Thoracic aorta (tissue), 2 donors: ENCODE data around the gene ZDHHC6. TPM values are rescaled to one million over a fixed set of nuclear protein-coding genes. Genes with fewer than 3 reads are reported as not detected.
A peak's percentile ranks its signal among the peaks of the same experiment; 100 is the strongest.
"Not testable (repeated sequence)": the region's sequence is repeated elsewhere in the genome, so short reads cannot be mapped to it uniquely, and the experiment has no call there.

Experiments used
- ATAC-seq: fragments of 150-250 bp; one replicate; pipeline ENCODE4 v1.8.0; 2017; ENCODE audit warnings: low read depth; ENCODE audit not compliant: insufficient number of reproducible peaks, low FRiP score
- DNase-seq: peaks from one replicate; pipeline ENCODE4 v3.0.0-alpha.2; 2020; ENCODE audit warnings: low spot score
- H3K27ac ChIP-seq, 2 donors: fragments of 200-600 bp; sonication (generic); 1 replicate in 1 of 2; 2 replicates in 1 of 2; pipeline ENCODE4 v1.5.1; 2016; ENCODE audit warnings: mild to moderate bottlenecking in 2 of 2, moderate library complexity in 2 of 2
- H3K27me3 ChIP-seq: fragments of 200-600 bp; sonication (generic); replicated peaks from 2 replicates; pipeline ENCODE4 v1.6.0; 2016; ENCODE audit warnings: mild to moderate bottlenecking; ENCODE audit not compliant: insufficient read depth
- H3K36me3 ChIP-seq: fragments of 200-600 bp; sonication (generic); one replicate; pipeline ENCODE4 v1.5.1; 2016
- H3K4me1 ChIP-seq, 2 donors: fragments of 200-600 bp; sonication (generic); 1 replicate in 1 of 2; 2 replicates in 1 of 2; pipeline versions ENCODE4 v1.5.1 to v1.6.0; 2016; ENCODE audit warnings: low read depth in 2 of 2, mild to moderate bottlenecking in 1 of 2; ENCODE audit not compliant: control insufficient read depth in 1 of 2
- H3K4me3 ChIP-seq: fragments of 200-600 bp; sonication (generic); 2 replicates; pipeline ENCODE4 v1.5.1; 2016; ENCODE audit warnings: mild to moderate bottlenecking
- H3K9me3 ChIP-seq: fragments of 200-600 bp; sonication (generic); 2 replicates; pipeline ENCODE4 v1.5.1; 2016
- total RNA-seq, 2 donors: library from RNA; depleted of rRNA; stranded (reverse); fragments of >200 nt; gene quantifications; one replicate each; pipeline versions ENCODE4 v1.1.0 to v1.2.3, GENCODE V29; 2016
- TF ChIP-seq, protein P1 (sequence below): fragments of 200-600 bp; sonication (generic); IDR thresholded peaks from one replicate; pipeline ENCODE4 v1.5.1; 2019; ENCODE audit warnings: antibody characterized with exemption

The ZDHHC6 gene
- total RNA-seq, 2 donors from 2014 or later, result 23.6 to 25.9 TPM

DNA sequence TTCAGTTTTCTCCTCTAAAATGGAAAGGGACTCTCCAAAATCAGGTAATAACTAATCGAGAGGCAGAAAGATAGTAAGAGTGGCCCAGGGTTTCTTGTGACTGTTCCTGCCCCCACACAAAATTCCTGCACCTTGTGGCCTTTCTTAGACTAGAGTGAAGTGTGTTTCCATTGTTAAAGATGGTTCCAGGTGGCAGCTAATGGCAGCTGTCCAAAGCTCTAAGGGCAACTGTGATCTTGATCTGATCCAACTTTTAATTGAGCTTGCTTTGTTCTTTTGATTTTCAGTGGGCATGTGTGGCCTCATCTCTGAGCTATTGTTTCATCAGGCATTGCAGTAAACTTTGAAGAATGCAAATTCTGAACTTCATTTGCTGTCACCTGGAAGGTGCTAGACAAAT, 53.4 kb downstream of the ZDHHC6 start:
- DNase-seq, result no peak
- Histone ChIP-seq H3K4me3 (no peak overlapping the region), H3K27ac (no peak overlapping the region), H3K9me3 (no peaks in the 10 kb centered on the region), H3K4me1 (no peaks in the 10 kb centered on the region), H3K27me3 (no peaks in the 10 kb centered on the region), H3K36me3 (no peaks in the 10 kb centered on the region)
- TF ChIP-seq, protein P1, sequence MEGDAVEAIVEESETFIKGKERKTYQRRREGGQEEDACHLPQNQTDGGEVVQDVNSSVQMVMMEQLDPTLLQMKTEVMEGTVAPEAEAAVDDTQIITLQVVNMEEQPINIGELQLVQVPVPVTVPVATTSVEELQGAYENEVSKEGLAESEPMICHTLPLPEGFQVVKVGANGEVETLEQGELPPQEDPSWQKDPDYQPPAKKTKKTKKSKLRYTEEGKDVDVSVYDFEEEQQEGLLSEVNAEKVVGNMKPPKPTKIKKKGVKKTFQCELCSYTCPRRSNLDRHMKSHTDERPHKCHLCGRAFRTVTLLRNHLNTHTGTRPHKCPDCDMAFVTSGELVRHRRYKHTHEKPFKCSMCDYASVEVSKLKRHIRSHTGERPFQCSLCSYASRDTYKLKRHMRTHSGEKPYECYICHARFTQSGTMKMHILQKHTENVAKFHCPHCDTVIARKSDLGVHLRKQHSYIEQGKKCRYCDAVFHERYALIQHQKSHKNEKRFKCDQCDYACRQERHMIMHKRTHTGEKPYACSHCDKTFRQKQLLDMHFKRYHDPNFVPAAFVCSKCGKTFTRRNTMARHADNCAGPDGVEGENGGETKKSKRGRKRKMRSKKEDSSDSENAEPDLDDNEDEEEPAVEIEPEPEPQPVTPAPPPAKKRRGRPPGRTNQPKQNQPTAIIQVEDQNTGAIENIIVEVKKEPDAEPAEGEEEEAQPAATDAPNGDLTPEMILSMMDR, result no peak
- no peak for ATAC-seq

DNA sequence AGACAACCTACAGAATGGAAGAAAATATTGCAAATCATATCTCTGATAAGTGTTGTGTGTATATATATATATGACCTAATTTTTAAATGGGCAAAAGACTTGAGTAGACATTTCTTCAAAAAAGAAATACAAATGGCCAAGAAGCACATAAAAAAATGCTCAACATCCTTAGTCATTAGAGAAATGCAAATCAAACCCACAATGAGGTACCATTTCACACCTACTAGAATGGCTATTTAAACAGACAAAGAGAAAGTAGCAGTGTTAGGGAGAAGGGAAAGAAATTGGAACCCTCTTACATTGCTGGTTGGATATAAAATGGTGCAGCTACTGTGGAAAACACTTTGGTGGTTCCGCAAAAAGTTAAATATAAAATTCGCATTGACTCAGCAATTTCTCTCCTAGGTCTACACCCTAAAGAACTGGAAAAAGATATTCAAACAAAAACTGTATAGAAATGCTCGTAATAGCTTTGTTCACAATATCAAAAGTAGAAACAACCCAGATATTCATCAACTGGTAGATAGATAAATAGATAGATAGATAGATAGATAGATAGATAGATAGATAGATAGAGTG, 56.5 kb downstream of the ZDHHC6 start:
- H3K27ac ChIP-seq, result no peak overlapping the region
- no peaks in the 10 kb centered on the region for H3K9me3 ChIP-seq
- H3K4me1 ChIP-seq, result no peaks in the 10 kb centered on the region
- TF ChIP-seq, protein P1, result no peak
- no peak for DNase-seq
- H3K27me3 ChIP-seq, result no peaks in the 10 kb centered on the region
- no peak for ATAC-seq
- no peak overlapping the region for H3K4me3 ChIP-seq
- H3K36me3 ChIP-seq, result no peaks in the 10 kb centered on the region

DNA sequence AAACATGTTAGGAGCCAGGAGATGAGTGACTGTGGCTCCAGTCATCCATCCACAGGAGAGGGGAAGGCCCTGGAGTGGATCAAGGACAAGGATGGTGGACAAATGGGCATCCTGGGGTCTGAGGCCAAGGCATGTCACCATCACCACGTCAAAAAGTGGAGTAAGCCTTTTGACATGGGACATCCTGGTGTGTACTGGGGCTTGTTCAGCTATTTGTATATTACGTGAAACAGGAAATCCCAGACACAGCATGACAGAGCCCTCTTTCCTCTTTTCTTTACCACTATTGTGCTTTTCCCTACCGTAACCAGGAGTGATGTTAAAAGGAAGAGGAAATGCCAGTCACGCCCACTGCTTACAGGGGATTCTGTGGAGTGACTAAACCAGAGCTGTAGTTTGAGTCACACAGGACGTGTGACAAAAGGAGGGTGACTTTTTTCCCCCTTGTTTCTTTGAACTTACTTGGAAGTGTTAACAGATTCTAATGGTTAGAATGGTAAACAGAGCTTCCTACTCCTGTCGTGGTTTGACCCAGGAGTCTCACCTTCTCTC, 57.4 kb downstream of the ZDHHC6 start:
- Histone ChIP-seq H3K27me3 (no peaks in the 10 kb centered on the region), H3K36me3 (no peaks in the 10 kb centered on the region), H3K27ac (no peak overlapping the region), H3K4me3 (no peak overlapping the region), H3K9me3 (no peaks in the 10 kb centered on the region), H3K4me1 (no peaks in the 10 kb centered on the region)
- DNase-seq (no peak), ATAC-seq (peak; percentile 65)
- TF ChIP-seq, protein P1, result no peak

DNA sequence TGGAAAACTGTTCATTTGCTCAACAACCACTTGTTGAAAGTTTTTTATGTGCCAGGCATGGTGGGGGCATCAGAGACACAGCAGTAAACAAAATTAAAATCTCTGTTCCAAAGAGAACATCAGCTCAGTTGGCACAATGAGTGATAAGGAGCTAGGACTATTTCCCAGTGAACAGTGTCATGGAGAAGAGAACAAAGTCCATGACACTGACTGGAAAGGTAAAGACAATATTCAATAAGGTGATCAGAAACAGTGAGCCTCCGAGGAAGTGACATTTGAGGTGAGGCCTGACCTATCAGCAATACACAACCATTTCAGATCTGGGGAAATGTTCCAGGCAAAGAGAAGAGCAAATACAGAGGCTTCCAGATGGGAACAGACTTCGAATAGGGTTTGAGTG, 58.2 kb downstream of the ZDHHC6 start:
- TF ChIP-seq, protein P1, result no peak
- H3K36me3 ChIP-seq, result no peaks in the 10 kb centered on the region
- no peaks in the 10 kb centered on the region for H3K4me1 ChIP-seq
- H3K27ac ChIP-seq, result no peak overlapping the region
- ATAC-seq (no peak), DNase-seq (no peak)
- no peaks in the 10 kb centered on the region for H3K27me3 ChIP-seq
- no peaks in the 10 kb centered on the region for H3K9me3 ChIP-seq
- no peak overlapping the region for H3K4me3 ChIP-seq

DNA sequence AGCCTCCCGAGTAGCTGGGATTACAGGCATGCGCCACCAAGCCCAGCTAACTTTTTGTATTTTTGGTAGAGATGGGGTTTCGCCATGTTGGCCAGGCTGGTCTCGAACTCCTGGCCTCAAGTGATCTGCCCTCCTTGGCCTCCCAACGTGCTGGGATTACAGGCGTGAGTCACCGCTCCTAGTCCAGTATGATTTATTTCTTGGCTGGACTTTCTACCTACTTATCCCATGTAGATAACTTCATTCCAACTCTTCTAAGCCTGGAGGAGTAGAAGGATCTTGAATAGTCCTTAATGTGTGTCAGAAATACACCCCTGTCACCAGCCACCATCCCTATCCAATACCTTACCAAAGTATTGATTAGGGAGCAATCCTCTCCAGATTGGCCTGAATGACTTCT, 58.7 kb downstream of the ZDHHC6 start:
- not testable (repeated sequence) for ATAC-seq

DNA sequence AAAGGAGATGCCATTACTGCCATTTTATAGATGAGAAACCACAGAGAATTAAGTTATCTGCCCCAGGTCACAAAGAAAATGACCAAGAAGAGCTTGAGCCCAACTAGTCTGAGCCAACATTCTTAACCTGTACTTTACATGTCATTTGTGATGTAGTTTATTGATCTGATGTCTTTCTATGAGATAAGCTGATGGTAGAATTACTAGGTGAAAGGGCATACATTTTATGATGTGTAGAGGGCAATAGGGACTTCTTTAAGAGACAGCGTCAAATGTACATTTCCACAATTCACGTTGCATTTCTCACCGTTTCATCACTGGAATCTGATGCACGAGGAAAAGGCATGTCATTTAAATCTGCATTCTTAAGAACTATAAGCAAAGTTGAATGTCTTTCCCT, 61.5 kb downstream of the ZDHHC6 start:
- Histone ChIP-seq H3K27ac (no peak overlapping the region), H3K27me3 (no peaks in the 10 kb centered on the region), H3K4me1 (no peaks in the 10 kb centered on the region), H3K9me3 (no peaks in the 10 kb centered on the region), H3K4me3 (no peak overlapping the region), H3K36me3 (no peaks in the 10 kb centered on the region)
- no peak for ATAC-seq
- DNase-seq, result no peak
- TF ChIP-seq, protein P1, result no peak

More for the DNA sequence above, 58.7 kb downstream of the ZDHHC6 start:
- H3K4me1 ChIP-seq, H3K9me3 ChIP-seq, H3K36me3 ChIP-seq, H3K27ac ChIP-seq, DNase-seq, H3K4me3 ChIP-seq, H3K27me3 ChIP-seq: not testable (repeated sequence)
